ENCODE measurements around the gene MDK. TPM values are rescaled to one million over a fixed set of nuclear protein-coding genes. Genes with fewer than 3 reads are reported as not detected.

Gene MDK
- total RNA-seq, 6 experiments from 2014 or later = 9.7 to 22.9 (median 18.9) TPM

DNA sequence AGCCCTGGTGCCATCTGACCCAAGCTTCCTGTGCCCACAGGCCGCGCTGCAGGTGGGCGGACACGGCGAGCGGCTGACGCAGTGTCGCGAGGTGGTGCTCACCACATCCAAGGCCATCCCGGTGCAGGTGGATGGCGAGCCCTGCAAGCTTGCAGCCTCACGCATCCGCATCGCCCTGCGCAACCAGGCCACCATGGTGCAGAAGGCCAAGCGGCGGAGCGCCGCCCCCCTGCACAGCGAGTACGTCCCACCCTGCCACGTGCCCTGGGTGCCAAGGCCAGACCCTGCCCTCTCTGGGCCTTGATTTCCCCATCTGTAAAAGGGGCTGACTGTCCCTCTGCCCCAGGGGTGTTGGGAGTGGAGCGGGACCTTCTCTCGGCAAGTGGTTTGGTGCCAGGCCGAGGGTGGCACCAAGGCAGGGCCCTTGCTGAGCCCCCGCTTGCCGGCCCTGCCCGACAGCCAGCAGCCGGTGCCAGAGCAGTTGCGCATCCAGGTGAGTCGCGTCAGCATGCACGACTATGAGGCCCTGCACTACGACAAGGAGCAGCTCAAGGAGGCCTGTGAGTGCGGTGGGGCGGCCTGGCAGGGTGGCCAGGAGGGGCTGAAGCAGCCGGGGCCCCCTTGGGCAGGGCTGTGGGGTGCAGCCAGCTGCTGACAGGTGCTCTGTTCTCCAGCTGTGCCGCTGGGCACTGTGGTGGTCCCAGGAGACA is 5.9 kb upstream of the MDK start:
- no peak for DNase-seq
- Mint-ChIP-seq H3K27ac (no peak overlapping the region), H3K36me3 (ENCODE audit: low read depth) (no peaks in the 10 kb centered on the region), H3K27me3 (ENCODE audit: insufficient read depth) (peaks cover 4% of the 10 kb centered on the region; the same call in 1 of the 2 replicates), H3K4me1 (ENCODE audit: low read depth) (no peaks in the 10 kb centered on the region), H3K4me3 (no peak overlapping the region), H3K9me3 (no peaks in the 10 kb centered on the region)
- TF ChIP-seq, protein P1, sequence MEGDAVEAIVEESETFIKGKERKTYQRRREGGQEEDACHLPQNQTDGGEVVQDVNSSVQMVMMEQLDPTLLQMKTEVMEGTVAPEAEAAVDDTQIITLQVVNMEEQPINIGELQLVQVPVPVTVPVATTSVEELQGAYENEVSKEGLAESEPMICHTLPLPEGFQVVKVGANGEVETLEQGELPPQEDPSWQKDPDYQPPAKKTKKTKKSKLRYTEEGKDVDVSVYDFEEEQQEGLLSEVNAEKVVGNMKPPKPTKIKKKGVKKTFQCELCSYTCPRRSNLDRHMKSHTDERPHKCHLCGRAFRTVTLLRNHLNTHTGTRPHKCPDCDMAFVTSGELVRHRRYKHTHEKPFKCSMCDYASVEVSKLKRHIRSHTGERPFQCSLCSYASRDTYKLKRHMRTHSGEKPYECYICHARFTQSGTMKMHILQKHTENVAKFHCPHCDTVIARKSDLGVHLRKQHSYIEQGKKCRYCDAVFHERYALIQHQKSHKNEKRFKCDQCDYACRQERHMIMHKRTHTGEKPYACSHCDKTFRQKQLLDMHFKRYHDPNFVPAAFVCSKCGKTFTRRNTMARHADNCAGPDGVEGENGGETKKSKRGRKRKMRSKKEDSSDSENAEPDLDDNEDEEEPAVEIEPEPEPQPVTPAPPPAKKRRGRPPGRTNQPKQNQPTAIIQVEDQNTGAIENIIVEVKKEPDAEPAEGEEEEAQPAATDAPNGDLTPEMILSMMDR (IDR thresholded peaks at IDR 0.05) = no peak

DNA sequence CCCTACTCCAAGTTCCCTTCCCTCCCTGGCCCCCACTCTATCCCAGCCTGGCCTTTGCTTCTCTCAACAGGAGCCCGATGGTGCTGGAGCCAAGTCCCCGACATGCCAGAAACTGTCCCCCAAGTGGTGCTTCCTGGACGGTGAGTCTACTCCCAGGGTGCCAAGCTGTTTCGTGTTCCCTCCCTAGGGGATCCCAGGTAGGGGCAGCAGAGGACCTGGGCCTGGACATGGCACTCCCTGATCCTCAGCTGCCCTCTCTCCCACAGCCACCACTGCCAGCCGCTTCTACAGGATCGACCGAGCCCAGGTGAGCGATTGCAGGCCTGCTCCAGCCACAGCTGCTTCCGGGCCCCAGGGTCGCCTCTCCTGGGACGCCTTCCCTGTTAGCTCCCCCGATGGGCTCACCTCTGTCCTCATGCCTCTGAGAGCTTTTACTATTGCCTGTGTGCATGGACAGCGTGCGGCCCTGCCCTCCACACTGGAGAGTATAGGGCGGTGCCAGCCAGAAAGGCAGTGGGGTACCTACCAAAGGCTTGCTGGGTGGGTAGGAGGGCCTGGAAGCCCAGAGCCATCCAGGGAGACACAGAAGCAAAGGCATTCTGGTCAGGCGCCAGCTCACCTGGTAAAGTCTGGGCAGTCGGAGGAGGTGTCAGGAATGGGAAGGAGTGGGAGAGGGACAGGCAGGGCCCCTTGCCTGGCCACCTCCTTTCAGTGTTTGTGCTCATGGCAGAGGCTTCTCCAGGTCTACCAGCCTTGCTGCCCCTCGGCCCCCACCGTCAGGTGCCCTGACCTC is 5.0 kb upstream of the MDK start:
- TF ChIP-seq, protein P1 (IDR thresholded peaks at IDR 0.05) = no peak
- Mint-ChIP-seq H3K4me3 (no peak overlapping the region), H3K9me3 (no peaks in the 10 kb centered on the region), H3K36me3 (ENCODE audit: low read depth) (no peaks in the 10 kb centered on the region), H3K27ac (no peak overlapping the region), H3K4me1 (ENCODE audit: low read depth) (no peaks in the 10 kb centered on the region), H3K27me3 (ENCODE audit: insufficient read depth) (peaks cover 6% of the 10 kb centered on the region; the same call in 1 of the 2 replicates)
- DNase-seq = no peak

DNA sequence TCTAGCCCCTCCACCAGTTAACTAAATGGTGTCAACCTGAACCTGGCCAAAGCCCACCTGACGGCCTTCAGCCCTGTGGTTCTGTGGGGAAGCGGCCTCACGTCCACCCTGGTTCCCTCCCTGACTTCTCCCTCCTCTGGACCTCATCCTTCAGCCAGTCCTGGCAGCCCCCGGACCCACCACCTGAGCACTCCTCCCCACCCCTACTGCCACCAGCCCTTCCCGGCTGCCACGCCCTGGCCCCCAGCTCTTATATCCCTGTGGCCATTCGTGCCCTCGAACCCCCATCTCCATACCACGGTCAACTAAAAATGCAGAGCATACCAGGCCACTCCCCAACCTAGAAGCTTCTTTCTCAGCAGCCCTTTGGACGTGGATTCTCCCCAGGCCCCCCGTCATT is 4.2 kb upstream of the MDK start:
- peaks cover 10% of the 10 kb centered on the region for H3K27me3 Mint-ChIP-seq (ENCODE audit: insufficient read depth)
- H3K4me3 Mint-ChIP-seq = no peak overlapping the region
- no peaks in the 10 kb centered on the region for H3K36me3 Mint-ChIP-seq (ENCODE audit: low read depth)
- no peaks in the 10 kb centered on the region for H3K4me1 Mint-ChIP-seq (ENCODE audit: low read depth)
- H3K27ac Mint-ChIP-seq = no peak overlapping the region
- no peaks in the 10 kb centered on the region for H3K9me3 Mint-ChIP-seq
- no peak for DNase-seq
- TF ChIP-seq, protein P1 (IDR thresholded peaks at IDR 0.05) = no peak

DNA sequence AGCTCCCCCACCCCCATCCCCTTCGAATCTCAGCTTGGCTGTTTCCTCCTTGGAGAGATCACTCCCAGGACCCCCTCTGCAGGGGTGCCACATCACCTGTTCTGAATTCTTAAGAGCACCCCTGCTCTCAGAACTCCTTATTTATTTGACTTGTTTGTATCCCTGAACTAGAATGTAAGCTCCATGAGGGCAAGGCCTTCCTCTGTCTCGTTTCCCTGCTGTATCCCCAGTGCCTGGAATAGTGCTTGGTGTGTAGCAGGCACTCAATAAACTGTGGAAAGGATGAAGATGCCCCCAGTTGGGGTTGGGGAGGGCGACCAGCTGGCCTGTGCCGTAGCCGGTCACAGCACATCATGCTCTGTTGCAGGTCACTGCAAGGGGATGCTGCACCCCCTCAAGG is 3.6 kb upstream of the MDK start:
- Mint-ChIP-seq H3K27me3 (ENCODE audit: insufficient read depth) (peaks cover 10% of the 10 kb centered on the region), H3K4me1 (ENCODE audit: low read depth) (no peaks in the 10 kb centered on the region), H3K4me3 (no peak overlapping the region), H3K36me3 (ENCODE audit: low read depth) (no peaks in the 10 kb centered on the region), H3K27ac (no peak overlapping the region), H3K9me3 (no peaks in the 10 kb centered on the region)
- TF ChIP-seq, protein P1 (IDR thresholded peaks at IDR 0.05) = no peak
- no peak for DNase-seq

DNA sequence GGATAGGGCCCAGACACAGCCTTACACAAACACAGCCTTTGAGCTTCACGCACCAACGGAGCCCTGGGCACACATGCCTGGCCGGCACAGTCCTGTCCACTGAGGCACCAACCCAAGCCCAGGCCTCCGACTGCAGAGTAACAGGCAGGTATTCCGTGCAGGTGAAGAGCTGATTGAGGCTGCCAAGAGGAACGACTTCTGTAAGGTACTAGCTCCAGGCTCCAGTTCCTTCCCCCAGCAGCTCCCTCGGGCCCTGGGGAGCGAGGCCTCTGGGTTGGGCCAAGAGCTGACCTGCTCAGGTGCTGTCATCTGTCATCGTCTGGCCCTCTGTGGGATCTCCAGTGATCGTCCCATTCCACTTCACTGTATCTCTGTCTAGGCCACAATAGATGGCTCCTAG is 3.2 kb upstream of the MDK start:
- H3K9me3 Mint-ChIP-seq = no peaks in the 10 kb centered on the region
- no peak overlapping the region for H3K4me3 Mint-ChIP-seq
- TF ChIP-seq, protein P1 (IDR thresholded peaks at IDR 0.05) = no peak
- no peaks in the 10 kb centered on the region for H3K4me1 Mint-ChIP-seq (ENCODE audit: low read depth)
- no peaks in the 10 kb centered on the region for H3K36me3 Mint-ChIP-seq (ENCODE audit: low read depth)
- H3K27ac Mint-ChIP-seq = no peak overlapping the region
- H3K27me3 Mint-ChIP-seq (ENCODE audit: insufficient read depth) = peaks cover 13% of the 10 kb centered on the region
- no peak for DNase-seq
